GM21717 (cell line): ENCODE results near the gene ICE2.

ENCODE experiments used
- ATAC-seq: cut with Tn5 transposase; IDR thresholded peaks from one replicate; pipeline ENCODE4 v1.9.1; 2021; ENCODE audit warnings: mild to moderate bottlenecking, moderate library complexity; ENCODE audit not compliant: unreplicated experiment

Gene ICE2

DNA sequence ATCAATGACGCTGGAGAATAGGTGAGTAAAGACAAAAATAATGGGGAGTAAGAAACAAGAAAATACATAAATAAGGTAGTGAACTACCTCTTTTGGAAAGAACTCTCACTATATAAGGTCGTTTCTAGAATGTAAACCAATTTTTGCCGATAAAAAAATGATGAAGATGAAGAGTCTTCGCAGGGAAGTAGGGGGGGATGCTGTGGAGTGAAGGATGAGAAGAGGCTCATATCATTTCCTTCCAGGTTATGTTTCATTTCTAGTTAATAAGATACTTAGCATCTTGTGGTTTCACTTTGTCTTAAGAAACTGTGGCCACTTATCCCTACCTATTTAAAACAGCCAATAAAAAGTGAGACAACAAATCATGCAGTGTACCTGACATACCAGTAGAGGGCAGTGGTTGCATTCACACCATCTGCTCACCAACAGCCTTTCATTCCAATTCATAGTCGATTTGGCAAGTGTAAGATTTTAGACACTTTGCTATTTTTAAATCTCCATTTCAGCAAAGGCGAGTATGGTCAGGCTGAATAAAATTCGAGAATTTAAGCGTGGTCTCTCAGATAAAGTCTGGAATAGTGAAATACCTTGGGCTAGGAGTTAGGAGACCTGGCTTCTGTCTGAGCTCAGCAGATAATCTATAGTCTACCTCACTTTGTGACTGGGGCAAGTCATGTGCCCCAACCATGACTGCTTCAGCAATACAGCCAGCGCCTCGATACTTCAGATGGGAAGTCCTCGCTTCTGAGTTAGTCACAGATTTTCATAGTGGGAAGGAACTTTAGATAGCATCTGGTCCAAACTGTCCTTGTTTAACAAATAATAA lies 28.9 kb upstream of the ICE2 start:
- peak; percentile 84 for ATAC-seq

DNA sequence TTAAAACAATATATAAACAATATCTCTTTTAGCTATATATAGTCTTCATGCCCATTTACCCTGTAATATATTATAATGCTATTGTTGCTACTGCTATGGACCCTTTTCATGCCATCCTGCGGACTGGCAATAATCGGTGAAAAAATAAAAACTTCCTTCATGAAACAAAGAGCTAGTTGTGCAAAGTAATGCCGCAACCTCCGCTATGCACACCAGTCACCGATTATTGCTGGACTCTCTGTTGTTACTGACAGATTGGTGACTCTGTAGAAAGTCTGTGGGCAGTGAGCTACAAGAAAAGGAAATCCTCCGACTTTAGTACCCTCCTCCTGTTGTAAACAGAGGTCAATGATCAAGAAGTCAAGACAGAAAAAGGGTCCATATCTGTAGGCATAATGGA lies 17.9 kb upstream of the ICE2 start:
- ATAC-seq = no peak

DNA sequence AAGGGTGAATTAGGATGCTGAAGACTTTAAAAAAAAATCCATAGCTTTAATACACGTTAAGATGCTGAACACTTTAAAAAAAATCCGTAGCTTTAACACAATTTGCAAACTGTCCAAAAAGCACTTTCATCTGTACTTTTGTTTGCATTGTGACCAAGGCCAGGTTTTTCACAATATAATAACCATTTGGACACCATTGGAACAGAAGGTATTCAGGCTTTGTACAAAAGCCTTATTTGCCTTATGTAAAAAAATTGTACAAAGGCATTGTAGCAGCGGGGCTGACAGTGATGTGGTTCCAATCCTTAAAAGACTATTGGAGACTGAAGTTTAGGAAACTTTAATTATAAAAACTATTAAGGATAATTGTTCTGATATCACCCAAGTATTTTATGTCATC lies 15.2 kb upstream of the ICE2 start:
- ATAC-seq = no peak

DNA sequence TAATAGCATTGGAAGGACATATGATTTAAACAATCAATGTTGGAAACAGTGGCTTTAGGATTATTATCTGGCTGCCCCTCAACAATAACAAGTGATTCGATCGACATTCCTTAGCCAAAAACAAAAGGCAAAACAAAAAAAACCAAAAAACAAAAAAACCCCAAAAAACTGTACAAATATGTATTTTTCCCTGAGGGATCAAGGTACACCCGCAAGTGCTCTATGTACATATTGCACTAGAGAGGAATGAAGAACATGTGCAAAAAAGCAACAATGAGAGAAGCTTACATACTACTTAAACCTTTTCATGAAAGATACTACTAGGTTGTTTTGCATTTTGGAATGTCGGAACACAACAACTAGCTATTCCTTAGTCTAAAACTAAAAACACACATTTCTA lies 14.2 kb upstream of the ICE2 start:
- no peak for ATAC-seq

DNA sequence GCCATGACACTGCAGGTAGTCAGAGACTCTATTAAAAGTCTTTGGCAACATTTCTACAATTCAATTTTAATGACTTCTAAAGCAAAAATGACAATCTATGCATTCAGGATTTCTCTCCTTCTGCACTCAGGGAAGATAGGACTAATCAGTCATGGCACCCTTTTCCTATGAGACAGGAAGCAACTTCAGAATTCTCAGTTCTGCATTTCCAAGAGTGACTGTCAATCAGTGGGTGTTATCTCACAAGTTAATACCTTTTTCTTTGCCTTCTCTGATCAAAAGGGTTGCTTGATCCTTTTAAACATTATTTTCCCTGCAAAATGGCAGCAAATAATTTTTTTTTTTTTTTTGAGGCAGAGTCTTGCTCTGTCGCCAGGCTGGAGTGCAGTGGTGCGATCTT lies 7.8 kb upstream of the ICE2 start:
- ATAC-seq = no peak

DNA sequence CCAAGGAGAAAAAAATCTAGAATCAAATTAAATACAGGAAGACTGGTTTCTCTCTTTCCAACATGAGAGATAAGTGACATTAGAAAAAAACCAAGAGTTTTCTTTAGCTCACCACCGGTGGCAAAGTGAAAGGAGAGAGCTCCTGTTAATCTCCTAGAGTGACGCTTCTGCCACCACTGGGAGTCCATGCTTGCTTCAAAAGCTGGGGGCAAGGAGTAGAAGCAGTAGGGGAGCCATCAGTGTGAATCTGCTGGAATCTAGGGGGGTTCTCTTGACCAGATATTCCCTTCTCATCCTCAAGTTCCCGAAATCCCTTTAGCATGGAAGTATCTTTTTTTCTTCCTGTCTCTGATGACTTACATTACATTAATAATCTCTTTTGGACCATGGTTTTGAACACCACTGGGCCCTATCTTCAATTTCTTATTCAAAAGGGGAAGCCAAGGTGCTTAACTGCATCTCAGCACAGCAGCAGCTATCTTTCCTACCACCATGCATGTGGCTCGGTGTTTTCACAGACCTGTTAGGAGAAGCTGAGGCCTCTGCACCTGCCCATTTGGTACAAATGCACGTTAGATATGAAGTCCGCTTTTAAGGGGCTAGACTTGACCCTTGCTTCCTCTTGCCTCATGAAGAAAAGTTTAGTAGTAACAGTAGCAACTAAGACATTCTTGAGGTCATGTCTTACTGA lies 6.6 kb upstream of the ICE2 start:
- no peak for ATAC-seq

DNA sequence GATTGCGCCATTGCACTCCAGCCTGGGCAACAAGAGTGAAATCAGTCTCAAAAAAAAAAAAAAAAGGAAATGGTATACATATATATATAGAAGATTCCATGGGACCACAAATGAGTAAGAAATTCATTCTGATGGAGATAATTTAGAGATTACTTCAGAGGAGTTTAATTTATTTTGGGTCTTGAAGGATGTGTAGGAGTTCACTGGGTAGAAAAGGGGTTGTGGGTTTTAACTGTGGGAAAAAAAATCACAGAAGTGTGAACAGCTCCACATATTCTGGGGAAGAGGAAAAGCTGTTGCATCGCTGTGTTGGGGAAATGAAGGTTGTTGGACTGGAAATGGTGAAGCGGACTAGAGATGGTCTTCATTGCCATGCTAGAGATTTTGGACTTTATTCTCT lies 4.1 kb upstream of the ICE2 start:
- no peak for ATAC-seq

DNA sequence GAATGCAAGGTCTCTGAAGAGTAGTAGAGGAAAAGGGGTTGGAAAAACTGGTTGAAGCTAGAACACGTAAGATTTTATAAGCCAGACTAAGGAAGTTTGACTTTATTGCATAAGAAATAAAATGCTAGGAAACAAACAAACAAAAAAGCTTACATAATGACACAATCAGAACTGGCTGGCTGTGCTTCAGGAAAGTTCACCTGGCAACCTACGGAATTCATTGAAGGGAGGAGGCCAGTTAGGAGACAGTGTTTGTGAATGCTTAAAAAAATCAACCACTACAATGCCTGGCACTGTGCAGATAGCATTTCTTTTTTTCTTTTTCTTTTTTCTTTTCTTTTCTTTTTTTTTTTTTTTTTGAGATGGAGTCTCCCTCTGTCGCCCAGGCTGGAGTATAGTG lies 1.9 kb upstream of the ICE2 start:
- no peak for ATAC-seq

DNA sequence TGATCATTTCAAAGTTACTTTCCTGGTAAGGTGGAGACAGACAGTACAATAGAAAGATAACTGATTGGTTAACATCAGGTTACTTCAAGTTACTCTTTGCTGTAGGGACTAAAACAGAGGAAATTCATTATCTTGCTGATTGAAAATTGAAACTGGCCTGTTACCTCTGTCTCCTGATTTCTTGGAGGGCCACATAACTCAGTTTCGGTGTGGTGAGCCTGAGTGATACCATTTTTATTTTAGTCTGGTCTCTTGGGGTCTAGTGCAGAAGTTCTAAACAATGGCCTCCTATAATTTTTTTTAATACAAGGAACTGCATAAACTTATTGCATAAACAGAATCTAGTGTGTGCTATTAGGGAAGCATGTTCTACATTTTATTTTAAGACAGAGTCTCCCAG lies 1.2 kb upstream of the ICE2 start:
- ATAC-seq = no peak

DNA sequence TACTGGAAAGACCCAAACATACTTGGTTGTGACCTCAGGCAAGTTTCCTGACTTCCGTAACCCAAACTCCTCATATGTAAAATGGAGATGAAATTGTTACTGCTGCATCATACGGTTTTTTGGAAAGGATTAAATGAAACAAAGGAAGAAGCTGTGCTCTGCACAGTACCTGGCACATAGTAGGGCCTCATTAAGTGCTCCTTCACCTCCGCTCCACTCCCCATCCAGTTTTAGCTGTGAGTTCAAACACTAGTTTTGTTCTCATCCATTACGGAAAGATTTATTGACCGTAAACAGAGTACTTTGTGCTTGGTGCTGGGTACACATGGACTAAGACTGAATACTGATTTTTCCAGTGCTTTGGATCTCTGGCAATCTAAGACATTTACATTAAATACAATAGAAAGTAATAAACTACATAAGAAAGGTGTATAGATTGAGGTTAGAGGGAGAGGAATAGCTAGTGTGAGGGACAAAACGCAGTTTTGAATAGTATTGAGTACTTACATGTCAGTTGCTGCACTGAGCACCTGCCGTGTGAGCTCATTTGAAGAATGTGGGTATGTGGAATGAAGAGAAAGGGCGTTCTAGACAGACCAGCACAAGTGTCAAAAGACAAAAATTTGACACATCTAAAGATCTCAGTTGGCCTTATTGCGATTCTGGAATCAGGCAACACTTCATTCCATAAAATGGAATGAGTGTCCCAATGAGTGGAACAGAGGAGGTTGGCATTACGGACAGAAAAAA lies 594 bp upstream of the ICE2 start:
- ATAC-seq = peak; percentile 3

DNA sequence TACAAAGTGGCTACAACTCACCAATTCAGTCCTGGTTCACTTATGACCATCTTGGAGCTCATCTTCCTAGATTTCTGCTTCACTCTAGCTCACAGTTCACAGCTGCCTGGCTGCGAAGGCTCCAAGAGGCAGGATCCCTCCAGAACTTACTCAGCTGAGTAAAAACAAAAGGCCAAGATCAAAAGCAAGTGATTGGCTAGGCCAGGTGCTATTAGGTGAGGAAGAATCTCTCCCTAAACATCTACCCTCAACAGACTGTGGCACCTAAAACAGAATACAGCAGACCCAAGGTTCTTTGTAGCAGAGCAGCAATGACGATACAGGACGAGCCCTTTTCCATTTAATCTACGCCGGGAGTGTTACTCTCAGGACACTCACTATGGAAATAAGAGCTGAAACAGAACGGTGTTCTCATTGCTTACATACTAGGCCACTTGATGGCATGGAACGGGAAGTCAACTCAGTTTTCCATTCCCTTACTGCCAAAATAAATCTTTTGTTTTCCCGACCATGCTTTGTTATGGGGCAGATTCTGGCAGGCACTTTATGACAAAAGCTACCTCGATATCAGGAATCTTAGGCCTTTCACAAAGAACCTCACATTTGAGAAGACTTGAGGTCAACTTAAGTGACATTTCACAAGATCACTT lies 901 bp downstream of the ICE2 start:
- ATAC-seq = no peak

DNA sequence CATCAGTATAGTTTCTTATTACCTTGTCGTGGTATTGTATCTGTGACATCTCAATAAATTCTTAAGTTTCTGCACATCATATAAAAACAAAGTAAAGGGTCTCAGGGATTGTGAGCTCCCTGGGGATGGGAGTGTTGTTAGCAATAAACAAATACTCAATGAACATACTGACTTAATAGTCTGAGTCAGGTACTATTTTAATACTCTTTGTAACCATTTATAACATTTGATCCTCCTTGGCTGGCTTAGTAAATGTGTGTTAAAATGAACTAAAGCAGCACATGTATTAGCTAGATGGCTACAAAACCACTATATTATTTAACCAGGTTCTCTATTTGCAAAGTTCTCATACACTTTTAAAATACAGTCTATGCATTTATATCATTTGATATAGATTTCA lies 1.8 kb downstream of the ICE2 start:
- no peak for ATAC-seq

DNA sequence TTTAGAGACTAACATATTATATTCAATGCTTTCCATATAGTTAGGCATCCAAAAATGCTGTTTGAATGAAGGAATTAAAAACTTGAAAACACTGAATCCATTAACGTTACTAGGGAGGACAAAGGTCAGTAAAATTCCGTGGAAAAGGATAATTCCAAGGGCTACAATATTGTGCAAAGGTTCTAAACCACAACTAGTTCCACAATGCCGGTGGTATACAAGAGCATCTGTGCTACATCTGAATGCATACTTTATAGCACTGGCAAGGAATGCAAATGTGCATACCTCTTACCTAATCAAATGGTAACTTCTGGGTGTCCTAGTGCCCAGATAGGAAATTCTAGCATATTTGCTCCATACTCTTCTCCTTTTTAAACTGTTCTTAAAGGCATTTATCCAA lies 2.2 kb downstream of the ICE2 start:
- ATAC-seq = no peak

DNA sequence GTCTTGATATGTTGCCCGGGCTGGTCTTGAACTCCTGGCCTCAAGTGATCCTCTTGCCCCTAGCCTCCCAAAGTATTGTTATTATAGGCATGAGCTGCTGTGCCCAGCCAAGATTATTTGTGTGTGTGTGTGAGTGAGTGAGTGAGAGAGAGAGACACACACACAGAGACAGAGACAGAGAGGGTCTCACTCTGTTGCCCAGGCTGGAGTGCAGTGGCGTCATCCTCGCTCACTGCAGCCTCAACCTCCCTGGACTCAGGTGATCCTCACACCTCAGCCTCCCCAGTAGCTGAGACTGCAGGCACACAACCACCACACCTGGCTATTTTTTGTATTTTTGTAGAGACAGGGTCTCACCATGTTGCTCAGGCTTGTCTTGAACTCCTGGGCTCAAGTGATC lies 5.8 kb downstream of the ICE2 start:
- no peak for ATAC-seq

DNA sequence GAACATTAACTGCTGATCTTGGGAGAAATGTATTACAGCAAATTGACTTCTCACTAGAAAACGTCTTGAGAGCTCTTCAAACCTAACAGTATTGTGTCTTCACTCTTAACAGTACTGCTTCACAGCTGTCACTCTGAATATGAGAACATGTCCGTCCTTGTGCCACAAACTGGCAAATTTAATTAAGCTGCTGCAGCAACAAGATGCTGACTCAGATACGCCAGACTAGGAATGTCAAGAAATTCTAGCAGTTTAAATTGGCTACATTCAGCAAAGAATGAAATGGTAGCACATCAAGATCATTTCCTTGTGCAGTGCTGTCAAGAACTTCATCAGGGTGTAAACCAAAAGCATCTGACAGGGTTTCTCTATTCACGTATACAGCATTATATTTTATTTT lies 7.6 kb downstream of the ICE2 start:
- ATAC-seq = no peak

DNA sequence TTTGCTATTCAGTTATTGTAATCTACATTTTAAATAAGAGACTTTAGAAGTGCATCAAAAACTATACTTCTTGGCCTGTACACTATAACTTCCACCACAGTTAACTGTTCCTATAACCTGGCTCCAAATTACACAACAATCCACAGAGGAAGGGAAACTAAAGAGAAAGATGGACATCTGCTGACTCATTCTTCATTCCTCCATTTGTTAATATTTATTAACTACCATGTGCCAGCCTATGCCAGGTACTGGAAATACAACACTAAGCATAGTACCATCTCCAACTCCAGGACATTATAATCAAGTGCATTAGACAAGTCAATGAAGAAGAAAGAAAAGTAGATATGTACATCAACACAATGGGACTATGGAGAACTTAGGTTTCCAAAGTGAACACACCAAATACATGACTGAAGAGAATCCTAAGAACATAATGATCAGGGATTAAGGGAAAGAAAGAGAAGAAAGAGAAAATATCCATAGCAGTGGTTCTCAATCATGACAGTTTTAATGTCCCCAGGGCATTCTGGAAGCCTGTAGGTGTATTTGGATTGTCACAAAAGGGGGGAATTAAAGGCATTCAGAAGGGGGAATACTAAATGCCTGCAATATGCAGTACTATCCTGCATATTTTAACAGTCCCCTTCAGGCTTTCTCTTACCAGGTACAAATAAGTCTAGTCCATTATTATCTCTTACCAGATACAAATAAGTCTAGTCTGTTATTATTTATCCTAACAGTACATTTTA lies 8.9 kb downstream of the ICE2 start:
- ATAC-seq = no peak

DNA sequence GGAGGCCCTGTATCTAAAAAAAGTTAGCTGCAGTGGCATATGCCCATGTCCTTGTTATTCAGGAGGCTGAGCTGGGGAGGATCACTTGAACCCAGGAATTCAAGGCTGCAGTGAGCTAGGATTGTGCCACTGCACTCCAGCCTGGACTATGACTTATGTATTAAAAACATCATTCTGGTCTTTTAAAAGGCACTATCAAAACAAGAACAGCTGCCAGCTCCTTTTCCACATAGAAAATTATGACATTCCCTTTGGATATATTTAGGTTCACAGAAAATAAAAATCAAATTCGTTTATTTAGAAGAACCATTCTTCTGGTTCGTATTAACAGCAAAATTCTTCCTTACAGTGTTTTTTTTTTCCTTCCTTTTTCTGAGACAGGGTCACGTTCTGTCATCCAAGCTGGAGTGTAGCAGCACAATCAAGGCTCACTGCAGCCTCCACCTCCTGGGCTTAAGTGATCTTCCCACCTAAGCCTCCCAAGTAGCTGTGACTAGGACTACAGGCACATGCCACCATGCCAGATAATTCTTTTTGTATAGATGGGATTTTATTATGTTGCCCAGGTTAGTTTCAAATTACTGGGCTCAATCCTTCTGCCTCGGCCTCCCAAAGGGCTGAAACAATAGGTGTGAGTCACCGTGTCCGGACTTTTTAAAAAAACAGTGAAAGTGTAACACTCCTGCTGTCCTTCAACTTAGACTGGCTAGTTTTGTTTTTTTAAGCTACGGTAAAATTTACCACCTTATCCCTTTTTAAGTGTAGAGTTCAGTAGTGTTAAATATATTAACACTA lies 13.9 kb downstream of the ICE2 start:
- ATAC-seq = no peak

DNA sequence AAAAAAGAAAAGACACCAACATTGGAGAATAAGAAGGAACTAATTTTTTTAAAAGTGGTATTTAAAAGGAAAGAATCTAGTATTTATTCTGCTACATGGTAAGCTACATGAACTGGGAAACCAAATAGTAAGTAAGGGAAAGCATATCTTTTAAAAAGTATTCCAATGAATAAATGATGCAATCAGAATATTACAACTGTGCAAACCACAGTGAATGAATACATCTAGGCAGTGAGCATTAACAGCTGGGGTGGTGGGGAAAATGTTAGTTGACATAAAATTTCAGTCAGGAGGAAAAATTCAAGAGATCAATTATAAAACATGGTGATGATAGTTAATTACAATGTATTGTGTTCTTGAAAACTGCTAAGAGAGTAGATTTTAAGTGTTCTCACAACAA lies 16.9 kb downstream of the ICE2 start:
- ATAC-seq = no peak

DNA sequence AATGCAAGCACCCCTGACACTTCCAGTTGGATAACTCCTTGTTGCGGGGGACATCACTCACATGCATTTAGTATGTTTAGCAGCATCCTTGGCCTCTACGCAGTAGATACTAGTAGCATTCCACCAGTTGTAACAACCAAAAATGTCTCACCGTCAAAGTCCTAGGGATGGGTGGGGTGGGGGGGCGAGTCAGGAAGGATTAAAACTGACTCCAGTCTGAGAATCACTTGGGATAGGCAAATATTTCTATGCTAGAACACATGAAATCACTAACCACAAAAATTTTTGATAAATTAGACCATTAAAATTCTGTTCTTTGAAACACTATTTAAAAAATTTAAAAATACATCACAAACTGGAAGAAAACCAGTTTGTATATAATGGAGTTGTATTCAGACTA lies 18.0 kb downstream of the ICE2 start:
- no peak for ATAC-seq

DNA sequence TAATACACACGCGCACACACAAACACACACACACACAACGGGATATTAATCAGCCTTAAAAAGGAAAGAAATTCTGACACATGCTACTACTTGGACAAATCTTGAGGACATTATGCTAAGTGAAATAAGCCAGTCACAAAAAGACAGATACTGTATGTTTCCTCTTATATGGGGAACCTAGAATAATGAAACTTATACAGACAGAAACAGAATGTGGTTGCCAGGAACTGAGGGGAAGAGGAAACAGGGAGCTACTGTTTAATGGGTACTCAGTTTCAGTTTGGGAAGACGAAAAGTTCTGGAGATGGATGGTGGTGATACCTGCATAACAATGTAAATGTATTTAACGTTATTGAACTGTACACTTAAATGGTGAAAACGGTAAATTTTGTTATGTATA lies 20.2 kb downstream of the ICE2 start:
- ATAC-seq = no peak
